ENCODE measurements around the gene CAMKK2. TPM values are rescaled to one million over a fixed set of nuclear protein-coding genes. Genes with fewer than 3 reads are reported as not detected.
"Not testable (repeated sequence)": the region's sequence is repeated elsewhere in the genome, so short reads cannot be mapped to it uniquely, and the experiment has no call there.

CAMKK2 gene
- total RNA-seq, 4 donors from 2014 or later: 26.0 to 40.3 (median 30.3) TPM

GRCh38 chr12:121314431-121314830 is 17.9 kb upstream of the CAMKK2 start:
- WGBS, 2 donors (ENCODE audit: low coverage in 1 of 2): 82 to 92% methylated on average over 2 to 3 of the region's 3 CpGs
- TF ChIP-seq POLR2A (IDR thresholded peaks at IDR 0.05) (no peak), POLR2AphosphoS5 (IDR thresholded peaks at IDR 0.05) (no peak), CTCF (IDR thresholded peaks at IDR 0.05) (no peak), EP300 (IDR thresholded peaks at IDR 0.05) (no peak)
- H3K9me3 ChIP-seq: no peaks in the 10 kb centered on the region
- no peak for ATAC-seq
- H3K27ac ChIP-seq: no peak overlapping the region
- no peaks in the 10 kb centered on the region for H3K4me1 ChIP-seq
- peaks cover 0 to 68% of the 10 kb centered on the region in 2 donors for H3K36me3 ChIP-seq
- H3K4me3 ChIP-seq: no peak overlapping the region
- no peaks in the 10 kb centered on the region for H3K27me3 ChIP-seq

GRCh38 chr12:121310231-121310630 is 13.7 kb upstream of the CAMKK2 start:
- not testable (repeated sequence) for H3K4me1 ChIP-seq, H3K27me3 ChIP-seq, ATAC-seq, H3K4me3 ChIP-seq, H3K27ac ChIP-seq, H3K9me3 ChIP-seq
- 67% methylated on average over 1 of the region's 1 CpG; no CpG with 5 or more reads in 1 of the 2 donors for WGBS, 2 donors (ENCODE audit: low coverage in 1 of 2)
- H3K36me3 ChIP-seq: peaks cover 0 to 51% of the 10 kb centered on the region in 2 donors

GRCh38 chr12:121307397-121307796 is 10.9 kb upstream of the CAMKK2 start:
- H3K9me3 ChIP-seq, H3K4me1 ChIP-seq, H3K4me3 ChIP-seq, H3K27me3 ChIP-seq, H3K27ac ChIP-seq, ATAC-seq: not testable (repeated sequence)
- 94 to 95% methylated on average over 5 to 8 of the region's 8 CpGs for WGBS, 2 donors (ENCODE audit: low coverage in 1 of 2)
- peaks cover 0 to 50% of the 10 kb centered on the region in 2 donors for H3K36me3 ChIP-seq

- no peaks in the 10 kb centered on the region for H3K27me3 ChIP-seq
- H3K4me3 ChIP-seq: no peak overlapping the region
- peaks cover 0 to 22% of the 10 kb centered on the region in 2 donors for H3K36me3 ChIP-seq
- no peak overlapping the region for H3K27ac ChIP-seq
- no peak for TF ChIP-seq EP300 (IDR thresholded peaks at IDR 0.05)
- TF ChIP-seq POLR2A (IDR thresholded peaks at IDR 0.05): no peak
- TF ChIP-seq POLR2AphosphoS5 (IDR thresholded peaks at IDR 0.05): no peak
- TF ChIP-seq CTCF (IDR thresholded peaks at IDR 0.05): no peak
- ATAC-seq: no peak
- H3K4me1 ChIP-seq: no peaks in the 10 kb centered on the region
- no peaks in the 10 kb centered on the region for H3K9me3 ChIP-seq
- 67 to 89% methylated on average over 1 to 4 of the region's 4 CpGs for WGBS, 2 donors (ENCODE audit: low coverage in 1 of 2)
Observed at GRCh38 chr12:121304306-121304705, 7.8 kb upstream of the CAMKK2 start.

GRCh38 chr12:121301876-121302275 is 5.4 kb upstream of the CAMKK2 start:
- 49 to 50% methylated on average over 4 of the region's 4 CpGs for WGBS, 2 donors (ENCODE audit: low coverage in 1 of 2)
- Histone ChIP-seq H3K4me1 (peaks cover 0 to 12% (median 0%) of the 10 kb centered on the region in 3 donors), H3K27ac (no peak overlapping the region), H3K27me3 (no peaks in the 10 kb centered on the region), H3K36me3 (no peaks in the 10 kb centered on the region), H3K9me3 (no peaks in the 10 kb centered on the region), H3K4me3 (no peak overlapping the region)
- no peak for TF ChIP-seq POLR2AphosphoS5 (IDR thresholded peaks at IDR 0.05)
- ATAC-seq: no peak

GRCh38 chr12:121300083-121300819 is 3.7 kb upstream of the CAMKK2 start:
- H3K9me3 ChIP-seq: no peaks in the 10 kb centered on the region
- 77 to 90% methylated on average over 3 to 4 of the region's 4 CpGs for WGBS, 2 donors (ENCODE audit: low coverage in 1 of 2)
- no peak for ATAC-seq
- no peaks in the 10 kb centered on the region for H3K27me3 ChIP-seq
- no peaks in the 10 kb centered on the region for H3K36me3 ChIP-seq
- TF ChIP-seq POLR2AphosphoS5 (IDR thresholded peaks at IDR 0.05): no peak
- no peak for TF ChIP-seq POLR2A (IDR thresholded peaks at IDR 0.05)
- TF ChIP-seq EP300 (IDR thresholded peaks at IDR 0.05): no peak
- TF ChIP-seq CTCF (IDR thresholded peaks at IDR 0.05): no peak
- no peak overlapping the region for H3K4me3 ChIP-seq
- peaks cover 0 to 20% (median 7%) of the 10 kb centered on the region in 3 donors for H3K4me1 ChIP-seq
- no peak overlapping the region for H3K27ac ChIP-seq
